HG03135 (cell line): ENCODE measurements around the gene FXR1.
"Not testable (repeated sequence)": the region's sequence is repeated elsewhere in the genome, so short reads cannot be mapped to it uniquely, and the experiment has no call there.

Experiments
- ATAC-seq: cut with Tn5 transposase; IDR thresholded peaks from one replicate; pipeline ENCODE4 v1.9.1; 2021; ENCODE audit warnings: mild to moderate bottlenecking, moderate library complexity; ENCODE audit not compliant: unreplicated experiment

Gene FXR1

GRCh38 chr3:181003469-181003868 lies 91.0 kb downstream of the FXR1 start:
- not testable (repeated sequence) for ATAC-seq

- no peak for ATAC-seq
Observed at GRCh38 chr3:181006541-181006940, 94.1 kb downstream of the FXR1 start.

GRCh38 chr3:181007262-181007661 lies 94.8 kb downstream of the FXR1 start:
- ATAC-seq, result no peak

GRCh38 chr3:181008796-181009195 lies 96.3 kb downstream of the FXR1 start:
- ATAC-seq, result no peak

GRCh38 chr3:181009225-181009624 lies 96.8 kb downstream of the FXR1 start:
- ATAC-seq, result no peak

GRCh38 chr3:181017690-181018089 lies 105.2 kb downstream of the FXR1 start:
- ATAC-seq, result no peak

- ATAC-seq, result no peak
Observed at GRCh38 chr3:181025204-181025603, 112.7 kb downstream of the FXR1 start.

GRCh38 chr3:181030948-181031347 lies 118.5 kb downstream of the FXR1 start:
- no peak for ATAC-seq
